Measurements from ENCODE around the gene SYNGR2.

SYNGR2 gene

GRCh38 chr17:78122216-78122930, 46.0 kb upstream of the SYNGR2 start:
- Histone ChIP-seq H3K4me3 (ENCODE audit: low read depth, low read length) (no peak overlapping the region), H3K27ac (no peak overlapping the region), H3K36me3 (replicated peaks) (peaks cover 4% of the 10 kb centered on the region), H3K27me3 (replicated peaks) (no peaks in the 10 kb centered on the region)
- TF ChIP-seq CTCF (IDR thresholded peaks at IDR 0.05; ENCODE audit: low read depth, low read length, missing control alignments), result no peak
- in situ Hi-C loops (cut with HindIII; ENCODE audit: low pct_ligation_motif_present, low sequenced_read_pairs), result no loop called here
- DNase-seq, result no peak

GRCh38 chr17:78122931-78123249, 45.5 kb upstream of the SYNGR2 start:
- in situ Hi-C loops (cut with HindIII; ENCODE audit: low pct_ligation_motif_present, low sequenced_read_pairs), result no loop called here
- no peak overlapping the region for H3K4me3 ChIP-seq (ENCODE audit: low read depth, low read length)
- H3K27ac ChIP-seq, result no peak overlapping the region
- peaks cover 4% of the 10 kb centered on the region for H3K36me3 ChIP-seq (replicated peaks)
- H3K27me3 ChIP-seq (replicated peaks), result no peaks in the 10 kb centered on the region
- TF ChIP-seq CTCF (IDR thresholded peaks at IDR 0.05; ENCODE audit: low read depth, low read length, missing control alignments), result no peak
- DNase-seq, result no peak

GRCh38 chr17:78123258-78123929, 45.0 kb upstream of the SYNGR2 start:
- Histone ChIP-seq H3K36me3 (replicated peaks) (peaks cover 4% of the 10 kb centered on the region), H3K4me3 (ENCODE audit: low read depth, low read length) (no peak overlapping the region), H3K27me3 (replicated peaks) (no peaks in the 10 kb centered on the region), H3K27ac (no peak overlapping the region)
- TF ChIP-seq CTCF (IDR thresholded peaks at IDR 0.05; ENCODE audit: low read depth, low read length, missing control alignments), result no peak
- in situ Hi-C loops (cut with HindIII; ENCODE audit: low pct_ligation_motif_present, low sequenced_read_pairs), result no loop called here
- DNase-seq, result no peak

GRCh38 chr17:78124081-78124835, 44.1 kb upstream of the SYNGR2 start:
- TF ChIP-seq CTCF (IDR thresholded peaks at IDR 0.05; ENCODE audit: low read depth, low read length, missing control alignments), result no peak
- Histone ChIP-seq H3K27ac (no peak overlapping the region), H3K27me3 (replicated peaks) (no peaks in the 10 kb centered on the region), H3K36me3 (replicated peaks) (peaks cover 4% of the 10 kb centered on the region), H3K4me3 (ENCODE audit: low read depth, low read length) (no peak overlapping the region)
- in situ Hi-C loops (cut with HindIII; ENCODE audit: low pct_ligation_motif_present, low sequenced_read_pairs), result no loop called here
- DNase-seq, result no peak

- Histone ChIP-seq H3K27ac (no peak overlapping the region), H3K4me3 (ENCODE audit: low read depth, low read length) (no peak overlapping the region), H3K27me3 (replicated peaks) (no peaks in the 10 kb centered on the region), H3K36me3 (replicated peaks) (peaks cover 4% of the 10 kb centered on the region)
- in situ Hi-C loops (cut with HindIII; ENCODE audit: low pct_ligation_motif_present, low sequenced_read_pairs), result no loop called here
- DNase-seq, result no peak
- no peak for TF ChIP-seq CTCF (IDR thresholded peaks at IDR 0.05; ENCODE audit: low read depth, low read length, missing control alignments)
Measured at GRCh38 chr17:78124836-78125137, 43.6 kb upstream of the SYNGR2 start.
